H1 (cell line): Measurements from ENCODE around the gene ADGRL2. TPM values are rescaled to one million over a fixed set of nuclear protein-coding genes. Genes with fewer than 3 reads are reported as not detected.

ENCODE experiments used
- CTCF ChIA-PET: fragments of 300-600 bp; sonication (Branson Sonifier 250); formaldehyde crosslinking; loops from one replicate; lab custom pipeline; 2021; ENCODE audit not compliant: partially characterized antibody; lab: Charles Lee
- POLR2A ChIA-PET: fragments of 300-600 bp; sonication (Branson Sonifier 250); formaldehyde crosslinking; loops from one replicate; lab custom pipeline; 2021; ENCODE audit warnings: inconsistent platforms; ENCODE audit not compliant: partially characterized antibody; lab: Charles Lee
- DNase-seq, 2 experiments: peaks; one replicate each; pipeline versions ENCODE4 v3.0.0 to v3.0.0-alpha.2; 2010 to 2022; ENCODE audit warnings: low spot score in 2 of 2, low read depth in 1 of 2, mixed read lengths in 1 of 2
- FAIRE-seq: peaks from 2 replicates; lab custom pipeline; 2011; peaks lifted over from hg19 to GRCh38; lab: Jason Lieb, UNC
- H2AFZ ChIP-seq: 2 replicates; pipeline ENCODE4 v1.8.1; 2012; ENCODE audit warnings: low read length, inconsistent platforms
- H2AK5ac ChIP-seq: 2 replicates; pipeline ENCODE4 v1.6.1; 2013; ENCODE audit warnings: low read depth, low read length
- H2BK120ac ChIP-seq: replicated peaks from 2 replicates; pipeline ENCODE3; 2013; ENCODE audit warnings: low read depth, low read length, inconsistent platforms
- H2BK12ac ChIP-seq: 2 replicates; pipeline ENCODE4 v1.6.1; 2013; ENCODE audit warnings: low read depth, low read length
- H2BK15ac ChIP-seq: 2 replicates; pipeline ENCODE4 v1.6.1; 2013; ENCODE audit warnings: low read length
- H2BK20ac ChIP-seq: 2 replicates; pipeline ENCODE4 v1.6.1; 2013; ENCODE audit warnings: low read length
- H2BK5ac ChIP-seq: 2 replicates; pipeline ENCODE4 v1.6.1; 2013; ENCODE audit warnings: low read depth, low read length
- H3K14ac ChIP-seq: 2 replicates; pipeline ENCODE4 v1.6.1; 2013; ENCODE audit warnings: inconsistent platforms; ENCODE audit not compliant: insufficient read length
- H3K18ac ChIP-seq: 2 replicates; pipeline ENCODE4 v1.6.1; 2013; ENCODE audit warnings: low read length; ENCODE audit errors: extremely low read depth
- H3K23ac ChIP-seq: 2 replicates; pipeline ENCODE4 v1.6.1; 2013; ENCODE audit warnings: inconsistent platforms; ENCODE audit not compliant: insufficient read length
- H3K23me2 ChIP-seq: 2 replicates; pipeline ENCODE4 v1.6.1; 2013; ENCODE audit warnings: low read depth, low read length
- H3K27ac ChIP-seq: 2 replicates; pipeline ENCODE4 v1.6.1; 2011; ENCODE audit warnings: low read depth, low read length, inconsistent platforms
- H3K27me3 ChIP-seq, 4 experiments: replicated peaks in 1 of 4; 1 replicate in 1 of 4; 2 replicates in 3 of 4; pipeline versions ENCODE4 v1.6.1 to v1.8.1; 2011 to 2013; ENCODE audit warnings: low read length in 3 of 4, mild to moderate bottlenecking in 3 of 4, inconsistent platforms in 2 of 4, mixed read lengths in 2 of 4, moderate library complexity in 1 of 4; ENCODE audit not compliant: control insufficient read depth in 3 of 4, insufficient read depth in 3 of 4; ENCODE audit errors: extremely low read depth in 1 of 4
- H3K36me3 ChIP-seq, 4 experiments: 2 replicates each; pipeline versions ENCODE4 v1.6.1 to v1.8.1; 2011 to 2013; ENCODE audit warnings: mild to moderate bottlenecking in 4 of 4, low read length in 3 of 4, moderate library complexity in 2 of 4, control low read depth in 1 of 4, inconsistent platforms in 1 of 4; ENCODE audit not compliant: insufficient read depth in 4 of 4, control insufficient read depth in 2 of 4
- H3K4ac ChIP-seq: replicated peaks from 2 replicates; pipeline ENCODE3; 2013; ENCODE audit warnings: low read length, low read depth, mixed read lengths, inconsistent platforms; ENCODE audit not compliant: insufficient read length
- H3K4me1 ChIP-seq, 4 experiments: replicated peaks in 1 of 4; 1 replicate in 1 of 4; 2 replicates in 3 of 4; pipeline versions ENCODE4 v1.6.1 to v1.8.1; 2011 to 2013; ENCODE audit warnings: low read length in 3 of 4, inconsistent platforms in 2 of 4, mixed read lengths in 1 of 4; ENCODE audit not compliant: insufficient read depth in 4 of 4, control insufficient read depth in 3 of 4
- H3K4me2 ChIP-seq, 2 experiments: 2 replicates each; pipeline versions ENCODE4 v1.6.1 to v1.8.1; 2011 to 2013; ENCODE audit warnings: low read depth in 2 of 2, low read length in 2 of 2, control low read depth in 1 of 2, inconsistent platforms in 1 of 2, mild to moderate bottlenecking in 1 of 2; ENCODE audit not compliant: insufficient read depth in 1 of 2
- H3K4me3 ChIP-seq, 4 experiments: fragments of 200-600, 300-600 bp in 1 of 4; sonication (generic), shearing (Covaris generic), sonication (Bioruptor Twin) in 1 of 4; 2 replicates each; pipeline versions ENCODE4 v1.5.1 to v1.8.1; 2011 to 2016; ENCODE audit warnings: low read length in 4 of 4, low read depth in 3 of 4, control low read depth in 2 of 4, inconsistent platforms in 2 of 4, mild to moderate bottlenecking in 2 of 4, mixed read lengths in 1 of 4, moderate library complexity in 1 of 4; ENCODE audit not compliant: insufficient read depth in 2 of 4; ENCODE audit errors: extremely low read depth in 1 of 4
- H3K56ac ChIP-seq: replicated peaks from 2 replicates; pipeline ENCODE3; 2013; ENCODE audit warnings: low read depth, mild to moderate bottlenecking, mixed read lengths, low read length, inconsistent platforms; ENCODE audit not compliant: insufficient read length
- H3K79me1 ChIP-seq: 2 replicates; pipeline ENCODE4 v1.6.1; 2013; ENCODE audit warnings: low read depth, low read length, control low read depth
- H3K79me2 ChIP-seq, 2 experiments: 2 replicates each; pipeline versions ENCODE4 v1.6.1 to v1.8.1; 2012 to 2013; ENCODE audit warnings: low read length in 2 of 2, mild to moderate bottlenecking in 2 of 2, inconsistent platforms in 1 of 2; ENCODE audit not compliant: insufficient read depth in 2 of 2, control insufficient read depth in 1 of 2
- H3K9ac ChIP-seq, 4 experiments: replicated peaks in 1 of 4; 1 replicate in 1 of 4; 2 replicates in 3 of 4; pipeline versions ENCODE4 v1.6.1 to v1.8.1; 2011 to 2013; ENCODE audit warnings: low read depth in 3 of 4, low read length in 3 of 4, control low read depth in 2 of 4, mild to moderate bottlenecking in 2 of 4, moderate library complexity in 2 of 4, inconsistent platforms in 1 of 4; ENCODE audit errors: extremely low read depth in 1 of 4
- H3K9me3 ChIP-seq, 2 experiments: 2 replicates each; pipeline versions ENCODE4 v1.6.1 to v1.8.1; 2012 to 2013; ENCODE audit warnings: mild to moderate bottlenecking in 2 of 2, moderate library complexity in 2 of 2, control low read depth in 1 of 2, inconsistent platforms in 1 of 2, low read depth in 1 of 2, low read length in 1 of 2, mixed read lengths in 1 of 2; ENCODE audit not compliant: insufficient read depth in 2 of 2
- H4K20me1 ChIP-seq, 2 experiments: replicated peaks in 1 of 2; 2 replicates each; pipeline versions ENCODE3 to v1.8.1; 2011 to 2013; ENCODE audit warnings: inconsistent platforms in 2 of 2, low read length in 2 of 2, mild to moderate bottlenecking in 1 of 2; ENCODE audit not compliant: insufficient read depth in 2 of 2, control insufficient read depth in 1 of 2
- H4K5ac ChIP-seq: 2 replicates; pipeline ENCODE4 v1.6.1; 2013; ENCODE audit warnings: low read length, low read depth, mixed read lengths, inconsistent platforms; ENCODE audit not compliant: insufficient read length
- H4K8ac ChIP-seq: 2 replicates; pipeline ENCODE4 v1.8.0; 2013; ENCODE audit warnings: mild to moderate bottlenecking, moderate library complexity, low read length, inconsistent platforms; ENCODE audit not compliant: insufficient read depth; ENCODE audit errors: extremely low read depth
- H4K91ac ChIP-seq: replicated peaks from 2 replicates; pipeline ENCODE3; 2013; ENCODE audit warnings: low read length, mixed read lengths, inconsistent platforms; ENCODE audit not compliant: insufficient read length
- EP300 ChIP-seq, 2 experiments: IDR thresholded peaks; 1 replicate in 1 of 2; 2 replicates in 1 of 2; pipeline ENCODE4 v1.6.1; 2011 to 2012; ENCODE audit warnings: low read depth in 2 of 2, low read length in 2 of 2, mild to moderate bottlenecking in 2 of 2, borderline replicate concordance in 1 of 2, inconsistent platforms in 1 of 2, moderate library complexity in 1 of 2
- HDAC6 ChIP-seq: IDR thresholded peaks from one replicate; pipeline ENCODE4 v1.7.1; 2012; ENCODE audit warnings: low read depth, mild to moderate bottlenecking, inconsistent platforms, low read length, moderate library complexity
- KDM1A ChIP-seq: fragments of 200-600, 300-600 bp; sonication (generic); IDR thresholded peaks from 2 replicates; pipeline ENCODE4 v1.7.1; 2016; ENCODE audit warnings: mild to moderate bottlenecking, low read length, borderline replicate concordance
- NRF1 ChIP-seq: IDR thresholded peaks from 2 replicates; pipeline ENCODE4 v1.6.1; 2011; ENCODE audit warnings: mild to moderate bottlenecking, low read depth, low read length, improper control_type of control experiment
- RNF2 ChIP-seq: fragments of 200-900, 300-1000 bp; sonication (generic); IDR thresholded peaks from 2 replicates; pipeline ENCODE4 v1.7.1; 2016; ENCODE audit warnings: borderline replicate concordance, low read depth, mild to moderate bottlenecking, antibody characterized with exemption, low read length; ENCODE audit not compliant: poor library complexity, severe bottlenecking; ENCODE audit errors: missing control alignments
- RXRA ChIP-seq: IDR thresholded peaks from 2 replicates; pipeline ENCODE4 v1.6.1; 2011; ENCODE audit warnings: low read depth, mild to moderate bottlenecking, low read length, moderate library complexity; ENCODE audit not compliant: insufficient read depth
- SIN3A ChIP-seq, 2 experiments: IDR thresholded peaks in 1 of 2; conservative IDR thresholded peaks in 1 of 2; 2 replicates each; pipeline ENCODE4 v1.6.1; 2011 to 2012; ENCODE audit warnings: low read length in 2 of 2, improper control_type of control experiment in 1 of 2, low read depth in 1 of 2, mild to moderate bottlenecking in 1 of 2
- TBP ChIP-seq: IDR thresholded peaks from 2 replicates; pipeline ENCODE4 v1.6.1; 2011; ENCODE audit warnings: low read depth, low read length, improper control_type of control experiment
- YY1 ChIP-seq: IDR thresholded peaks from 2 replicates; pipeline ENCODE4 v1.6.1; 2011; ENCODE audit warnings: low read depth, mild to moderate bottlenecking, low read length
- WGBS, 2 experiments: shearing (Covaris generic) in 1 of 2; methylation state at CpG; one replicate each; pipeline versions ENCODE4 v1.1.6 to v1.1.7; 2013 to 2015; ENCODE audit warnings: low lambda C conversion rate in 2 of 2, mixed read lengths in 2 of 2, inconsistent platforms in 1 of 2, low coverage in 1 of 2, missing lambda C conversion rate in 1 of 2; ENCODE audit not compliant: insufficient replicate concordance in 2 of 2, insufficient coverage in 1 of 2, insufficient read length in 1 of 2; ENCODE audit errors: extremely low coverage in 1 of 2, missing lambda C conversion rate in 1 of 2; 5-methylcytosine and 5-hydroxymethylcytosine counted together
- polyA plus RNA-seq, 7 experiments: library from polyadenylated mRNA; depleted of rRNA in 3 of 7; stranded (reverse) in 5 of 7; unstranded in 2 of 7; fragments of >200 nt in 5 of 7; fragments of 200-250 nt in 2 of 7; gene quantifications; 1 replicate in 5 of 7; 2 replicates in 1 of 7; 4 replicates in 1 of 7; pipeline versions ENCODE4 v1.2.1 to v1.2.3, GENCODE V29; 2011 to 2013; ENCODE audit warnings: missing spikeins in 2 of 7, mixed read lengths in 2 of 7
- total RNA-seq: library from RNA; stranded (reverse); fragmentation: NEBNext Ultra II Directional; extraction: Animal tissue kit (Norgen Biotek cat#: 25700); gene quantifications from 2 replicates; pipeline ENCODE4 v1.2.1, GENCODE V29; 2021
- TF ChIP-seq, protein P1 (sequence below): IDR thresholded peaks from 2 replicates; pipeline ENCODE4 v1.6.1; 2011; ENCODE audit warnings: low read length, improper control_type of control experiment

The ADGRL2 gene
- total and polyA plus RNA-seq, 2 of the 8 experiments (the other 6 are each of a cell fraction or from before 2014, with no cell fraction given), result 113 to 124 TPM

DNA sequence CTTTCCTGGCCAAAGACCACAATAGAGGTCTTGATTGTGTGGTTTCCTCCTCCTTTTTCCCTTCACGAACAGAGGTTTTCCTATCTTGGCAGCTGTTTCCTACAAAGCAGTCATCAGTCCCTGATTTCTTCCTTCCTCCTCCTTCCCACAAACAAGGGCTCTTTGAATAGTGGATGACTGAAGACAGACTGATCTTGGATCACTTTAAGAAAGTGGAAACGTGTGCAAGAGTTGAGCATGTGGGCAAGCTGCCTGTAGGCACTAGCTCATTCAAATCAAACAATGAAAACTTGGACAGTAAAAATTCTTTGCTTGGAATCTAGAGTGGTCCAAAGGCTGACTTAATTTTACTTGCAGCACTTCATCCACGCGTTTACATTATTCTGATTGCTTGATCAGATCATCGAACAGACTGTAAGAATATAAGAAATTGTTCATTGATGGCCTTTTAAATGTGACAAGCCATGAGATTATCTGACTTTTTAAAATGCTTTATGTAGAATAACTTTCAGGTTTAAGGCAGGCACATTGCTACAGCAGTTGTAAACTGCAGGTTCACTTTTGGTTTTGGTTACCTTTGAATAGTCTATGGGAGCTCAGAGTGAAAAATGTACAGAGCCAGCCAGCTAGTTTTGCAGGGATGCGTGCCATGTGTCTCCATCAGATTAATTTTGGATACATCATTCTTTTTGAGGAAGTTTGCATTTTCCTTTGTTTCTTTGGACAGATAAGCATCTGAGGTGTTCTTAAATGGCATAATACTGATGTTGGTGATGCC, 34.4 kb downstream of the ADGRL2 start:
- CTCF ChIA-PET, result interaction anchor here (1.0 to 1.4 kb wide), 2 partner anchors 186 to 285 kb away, joined by 3 read pairs; no protein-coding TSS in a partner anchor
- H3K79me2 ChIP-seq, result peaks cover 0 to 97% of the 10 kb centered on the region in 2 experiments; a peak in 3 of 4 replicates
- DNase-seq, result no peak
- TF ChIP-seq EP300 (IDR thresholded peaks at IDR 0.05; ENCODE audit: borderline replicate concordance in 1 of 2, low read depth in 2 of 2, low read length in 2 of 2) (no peak), SIN3A (conservative IDR thresholded peaks at IDR 0.05 in 1 of 2, IDR thresholded peaks at IDR 0.05 in 1 of 2; ENCODE audit: low read depth in 1 of 2, low read length in 2 of 2) (no peak), HDAC6 (no peak), RNF2 (no peak), TBP (no peak), KDM1A (no peak), RXRA (no peak), YY1 (no peak), NRF1 (no peak)
- TF ChIP-seq, protein P1, sequence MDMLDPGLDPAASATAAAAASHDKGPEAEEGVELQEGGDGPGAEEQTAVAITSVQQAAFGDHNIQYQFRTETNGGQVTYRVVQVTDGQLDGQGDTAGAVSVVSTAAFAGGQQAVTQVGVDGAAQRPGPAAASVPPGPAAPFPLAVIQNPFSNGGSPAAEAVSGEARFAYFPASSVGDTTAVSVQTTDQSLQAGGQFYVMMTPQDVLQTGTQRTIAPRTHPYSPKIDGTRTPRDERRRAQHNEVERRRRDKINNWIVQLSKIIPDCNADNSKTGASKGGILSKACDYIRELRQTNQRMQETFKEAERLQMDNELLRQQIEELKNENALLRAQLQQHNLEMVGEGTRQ, result no peak

More for the DNA sequence above, 34.4 kb downstream of the ADGRL2 start:
- Histone ChIP-seq H3K4me2 (no peak overlapping the region), H4K8ac (no peak overlapping the region), H2AFZ (no peak overlapping the region), H3K79me1 (0 out of 2 replicates have a peak, but pooled peaks cover 2% of the 10 kb centered on the region), H3K23ac (no peak overlapping the region), H3K27ac (no peak overlapping the region), H2AK5ac (no peak overlapping the region), H3K18ac (no peak overlapping the region), H3K9ac (no peak overlapping the region), H3K36me3 (peaks cover 0 to 22% (median 2%) of the 10 kb centered on the region in 4 experiments; a peak in 3 of 8 replicates), H3K9me3 (no peaks in the 10 kb centered on the region), H3K4me1 (peaks cover 0 to 6% (median 2%) of the 10 kb centered on the region in 4 experiments; a peak in 3 of 7 replicates), H3K14ac (no peak overlapping the region), H4K20me1 (peaks cover 4 to 18% of the 10 kb centered on the region in 2 experiments), H3K23me2 (no peaks in the 10 kb centered on the region), H2BK120ac (no peak overlapping the region), H2BK12ac (no peak overlapping the region), H3K56ac (no peak overlapping the region), H4K91ac (no peak overlapping the region), H4K5ac (no peak overlapping the region), H2BK20ac (no peak overlapping the region), H2BK15ac (no peak overlapping the region), H3K27me3 (no peaks in the 10 kb centered on the region), H3K4ac (no peak overlapping the region), H3K4me3 (no peak overlapping the region), H2BK5ac (no peak overlapping the region)
- POLR2A ChIA-PET, result interaction anchor here (1.3 to 1.5 kb wide), 3 partner anchors 9 to 27 kb away, joined by 3 to 5 read pairs (median 3); no protein-coding TSS in a partner anchor
- no peak for FAIRE-seq
- 81% methylated on average over 6 of the region's 6 CpGs; no CpG with 5 or more reads in 1 of the 2 experiments for WGBS, 2 experiments
